GM19438 (cell line): Measurements from ENCODE around the gene COTL1.
"Not testable (repeated sequence)": the region's sequence is repeated elsewhere in the genome, so short reads cannot be mapped to it uniquely, and the experiment has no call there.

ENCODE experiments used
- ATAC-seq: cut with Tn5 transposase; IDR thresholded peaks from one replicate; pipeline ENCODE4 v1.9.1; 2021; ENCODE audit warnings: low read depth; ENCODE audit not compliant: unreplicated experiment

The COTL1 gene

GRCh38 chr16:84643674-84644073 lies 25.8 kb upstream of the COTL1 start:
- no peak for ATAC-seq

DNA sequence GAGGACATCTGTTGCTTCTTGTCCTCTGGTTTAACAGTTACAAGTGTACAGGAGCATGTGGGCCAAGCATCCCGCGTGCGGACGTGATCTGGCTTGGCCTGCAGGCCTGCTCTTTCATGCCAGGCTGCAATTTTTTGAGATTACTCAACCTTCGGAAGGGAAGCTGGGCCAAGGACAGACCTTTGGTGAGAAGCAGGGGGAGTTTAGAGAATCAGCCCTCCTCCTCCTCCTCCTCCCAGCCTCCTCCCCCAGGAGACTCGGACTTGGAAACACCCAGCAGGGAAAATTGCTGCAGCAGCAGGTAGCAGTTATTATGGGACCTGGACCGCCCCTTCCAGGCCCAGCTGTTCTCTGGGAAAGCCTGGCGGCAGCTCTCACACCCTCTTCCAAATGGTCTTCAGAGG lies 25.3 kb upstream of the COTL1 start:
- no peak for ATAC-seq

GRCh38 chr16:84641643-84642358 lies 23.9 kb upstream of the COTL1 start:
- ATAC-seq, result no peak

- no peak for ATAC-seq
These were observed 22.3 kb upstream of the COTL1 start for GRCh38 chr16:84640145-84640544.

- no peak for ATAC-seq
These were observed 20.4 kb upstream of the COTL1 start for GRCh38 chr16:84638231-84638806.

GRCh38 chr16:84637709-84638108 lies 19.8 kb upstream of the COTL1 start:
- no peak for ATAC-seq

DNA sequence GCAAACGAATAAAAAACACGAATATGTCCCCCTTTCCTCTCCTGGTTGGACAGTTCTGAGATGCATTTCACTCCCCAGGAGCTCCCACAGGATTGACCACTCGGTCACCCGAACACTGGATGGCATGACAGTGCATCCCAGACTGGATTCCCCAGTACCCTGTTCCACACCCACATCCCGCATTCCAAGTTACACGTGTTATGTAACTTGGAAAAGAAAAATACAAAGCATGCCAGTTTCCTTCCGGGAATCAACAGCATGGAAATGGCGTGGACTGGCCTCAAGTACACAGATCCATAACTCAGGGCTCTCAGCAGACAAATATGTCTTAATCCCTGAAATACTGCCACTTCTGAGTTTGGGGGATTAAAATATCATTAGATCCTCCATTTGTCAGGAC lies 17.8 kb upstream of the COTL1 start:
- no peak for ATAC-seq

DNA sequence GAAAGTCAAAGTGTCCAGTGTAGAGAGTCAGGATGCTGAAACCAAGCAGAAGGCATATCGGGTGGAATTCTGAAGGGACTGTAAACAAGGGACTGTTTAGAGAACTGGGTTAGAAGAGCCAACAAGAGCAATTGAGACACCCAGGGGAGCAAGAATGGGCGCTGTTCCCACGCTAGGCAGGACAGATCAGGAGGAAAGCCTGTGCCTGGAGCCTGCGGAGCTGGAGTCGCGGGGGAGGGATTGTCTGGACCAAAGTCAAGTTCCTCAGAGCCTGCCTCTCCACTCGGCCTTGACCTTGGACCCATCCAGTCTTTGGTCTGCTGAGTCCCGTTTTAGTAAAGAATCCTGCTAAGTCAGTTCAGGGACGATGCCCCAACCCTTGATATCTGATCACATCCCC lies 15.7 kb upstream of the COTL1 start:
- ATAC-seq, result no peak

DNA sequence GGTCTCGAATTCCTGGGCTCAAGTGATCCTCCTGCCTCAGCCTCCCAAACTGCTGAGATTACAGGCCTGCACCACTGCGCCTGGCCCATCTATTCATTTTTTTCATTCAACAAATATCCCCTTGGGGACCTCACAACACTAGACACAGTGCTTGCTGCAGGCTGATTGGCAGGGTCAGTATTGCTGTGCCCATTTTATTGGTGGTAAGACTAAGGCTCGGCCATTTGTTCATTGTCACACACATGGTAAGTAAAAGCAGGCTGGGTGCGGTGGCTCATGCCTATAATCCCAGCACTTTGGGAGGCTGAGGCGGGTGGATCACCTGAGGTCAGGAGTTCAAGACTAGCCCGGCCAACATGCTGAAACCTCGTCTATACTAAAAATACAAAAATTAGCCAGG lies 15.0 kb upstream of the COTL1 start:
- ATAC-seq, result not testable (repeated sequence)

DNA sequence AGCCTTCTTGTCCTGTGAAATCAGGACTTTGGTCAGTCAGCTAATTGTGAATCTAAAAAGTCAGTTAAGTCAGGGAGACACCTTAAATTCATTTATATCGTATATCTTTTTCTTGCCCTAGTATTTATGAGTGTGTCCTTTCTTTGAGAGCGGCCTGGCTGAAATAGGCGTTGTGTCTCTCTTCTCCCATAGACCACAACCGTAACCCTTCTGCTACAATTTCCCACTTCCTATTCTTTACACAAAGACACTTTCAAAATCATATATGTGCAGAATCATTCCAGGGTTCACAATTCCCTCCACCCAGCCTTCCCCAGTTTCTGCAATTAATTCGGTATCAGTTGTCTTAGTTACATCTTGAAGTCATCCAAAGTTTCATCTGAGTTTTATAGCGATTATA lies 14.0 kb upstream of the COTL1 start:
- ATAC-seq, result no peak

- no peak for ATAC-seq
These were observed 13.2 kb upstream of the COTL1 start for GRCh38 chr16:84631153-84631466.

- no peak for ATAC-seq
These were observed 12.7 kb upstream of the COTL1 start for GRCh38 chr16:84630446-84631152.

- ATAC-seq, result no peak
These were observed 12.1 kb upstream of the COTL1 start for GRCh38 chr16:84630009-84630408.

DNA sequence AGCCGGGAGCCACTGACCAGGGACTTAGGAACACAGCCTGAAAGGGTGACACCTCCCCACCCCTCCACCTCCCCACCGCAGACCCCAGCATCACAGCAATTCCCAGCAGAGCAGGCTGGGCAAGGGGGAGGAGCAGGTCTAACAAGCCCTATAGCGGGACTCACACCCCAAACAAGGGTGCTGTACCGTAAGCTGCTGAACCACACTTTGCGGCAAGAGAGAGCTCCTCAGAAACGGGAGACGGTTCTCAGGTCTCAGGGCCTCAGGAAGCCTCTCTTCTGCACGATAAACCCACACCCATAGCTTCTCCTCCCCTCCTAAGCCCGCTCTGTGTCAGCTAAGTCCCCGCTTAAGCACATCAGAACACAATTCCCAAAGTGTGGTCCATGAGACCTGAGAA lies 11.7 kb upstream of the COTL1 start:
- ATAC-seq, result no peak

- no peak for ATAC-seq
These were observed 10.4 kb upstream of the COTL1 start for GRCh38 chr16:84628226-84628731.

DNA sequence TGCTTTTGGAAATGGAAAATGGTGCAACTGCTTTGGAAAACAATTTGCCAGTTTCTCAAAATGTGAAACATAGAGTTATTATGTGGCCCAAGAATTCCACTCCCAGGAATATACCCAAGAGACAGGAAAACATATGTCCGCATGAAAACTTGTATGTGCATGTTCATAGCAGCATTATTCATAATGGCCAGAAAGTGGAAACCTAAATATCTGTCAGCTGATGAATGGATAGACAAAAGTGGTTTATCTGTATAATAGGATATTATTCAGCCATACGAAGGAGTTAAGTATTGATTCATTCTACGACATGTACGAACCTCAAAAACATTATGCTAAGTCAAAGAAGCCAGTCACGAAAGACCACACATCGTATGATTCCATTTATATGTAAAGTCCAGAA lies 7.7 kb upstream of the COTL1 start:
- ATAC-seq, result no peak

GRCh38 chr16:84620913-84621312 lies 3.0 kb upstream of the COTL1 start:
- not testable (repeated sequence) for ATAC-seq

- ATAC-seq, result no peak
These were observed 943 bp upstream of the COTL1 start for GRCh38 chr16:84618581-84619460.

GRCh38 chr16:84617041-84617790 lies 662 bp downstream of the COTL1 start:
- ATAC-seq, result no peak

DNA sequence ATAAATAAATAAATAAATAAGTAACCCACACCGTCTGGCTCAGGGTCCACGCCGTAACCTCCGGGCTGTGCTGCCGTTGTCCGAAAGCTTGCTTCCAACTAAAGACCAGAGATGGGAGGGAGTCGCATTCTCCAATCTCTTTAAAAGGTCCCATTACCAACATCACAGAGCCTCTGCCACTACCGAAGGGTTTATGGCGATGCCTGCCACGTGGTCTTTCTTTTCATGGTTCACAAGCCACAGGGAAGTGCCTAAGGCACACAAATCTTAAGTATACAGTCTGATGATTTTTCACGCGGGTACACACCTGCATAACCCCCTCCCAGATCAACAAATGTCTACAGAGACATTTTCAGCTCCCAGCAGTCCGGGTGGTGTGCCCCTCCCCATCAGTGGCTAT lies 1.4 kb downstream of the COTL1 start:
- no peak for ATAC-seq
